Pancreas (tissue), 10 donors: ENCODE results near the gene TMEM176B. TPM values are rescaled to one million over a fixed set of nuclear protein-coding genes. Genes with fewer than 3 reads are reported as not detected.

Experiments used
- ATAC-seq, 4 donors: fragments of 200-7000 bp; cut with Tn5 transposase; one replicate each; pipeline versions ENCODE4 v1.8.0 to v1.9.1; 2020; ENCODE audit warnings: mild to moderate bottlenecking in 4 of 4, moderate library complexity in 4 of 4
- DNase-seq, 6 donors: peaks; one replicate each; pipeline ENCODE4 v3.0.0-alpha.2; 2020
- FAIRE-seq: peaks from 2 replicates; lab custom pipeline; 2012; peaks lifted over from hg19 to GRCh38; lab: Jason Lieb, UNC
- H3K27ac ChIP-seq, 4 donors: fragments of 200-600 bp; sonication (generic); 1 replicate in 3 of 4; 2 replicates in 1 of 4; pipeline versions ENCODE4 v1.5.0 to v1.8.0; 2020
- H3K27me3 ChIP-seq, 4 donors: fragments of 200-600 bp; one replicate each; pipeline ENCODE4 v1.8.0; 2021
- H3K36me3 ChIP-seq, 3 donors: fragments of 200-600 bp; sonication (generic) in 1 of 3; one replicate each; pipeline versions ENCODE4 v1.5.0 to v1.8.0; 2020 to 2021
- H3K4me1 ChIP-seq, 3 donors: fragments of 200-600 bp; one replicate each; pipeline ENCODE4 v1.8.0; 2021
- H3K4me3 ChIP-seq, 4 donors: fragments of 200-600 bp; sonication (generic) in 2 of 4; one replicate each; pipeline versions ENCODE4 v1.5.0 to v1.8.0; 2020 to 2021
- H3K9me3 ChIP-seq, 4 donors: fragments of 200-600 bp; one replicate each; pipeline ENCODE4 v1.8.0; 2021
- CTCF ChIP-seq, 4 donors: fragments of 200-600 bp; sonication (generic) in 3 of 4; IDR thresholded peaks; one replicate each; pipeline versions ENCODE4 v1.5.0 to v1.8.0; 2021; ENCODE audit warnings: antibody characterized with exemption in 4 of 4
- WGBS, 2 donors: extraction: QIAGEN DNeasy Blood & Tissue Kit; methylation state at CpG; one replicate each; pipeline ENCODE4 v1.1.7; 2013; 5-methylcytosine and 5-hydroxymethylcytosine counted together
- intact Hi-C, 3 donors: fragments of 100-400 bp; cut with DNase I; formaldehyde crosslinking; loops; one replicate each; pipeline versions ENCODE4 v1.11.1 to v1.14.2; 2022
- polyA plus RNA-seq, 2 donors: library from polyadenylated mRNA; stranded (reverse); fragments of 200-250 nt; gene quantifications; one replicate each; pipeline ENCODE4 v1.2.3, GENCODE V29; 2013
- total RNA-seq, 6 donors: library from RNA; stranded (reverse); fragmentation: NEBNext Ultra II Directional in 4 of 6; extraction: Animal tissue kit (Norgen Biotek cat#: 25700) in 4 of 6; gene quantifications; one replicate each; pipeline versions ENCODE4 v1.2.1 to v1.2.4, GENCODE V29; 2021 to 2023
- donor health status: healthy with polysubstance abuse.
- donor health status: DM: no; HTN: no; CAD: no; lungs with moderate emphysema.
- donor health status: DM: no; HTN: no; CAD: no.
- donor health status: control.
- donor health status: control.
- donor health status: Bipolar disorder and iron deficiency.
- donor health status: DM: yes; HTN: yes; CAD: no.
- donor health status: DM: no; HTN: no; CAD: no.
- donor health status: DM: no; HTN: no; CAD: no.
- donor health status: DM: yes; HTN: yes; CAD: no.

Gene TMEM176B
- total and polyA plus RNA-seq, 8 donors: 16.4 to 83.9 (median 30.5) TPM

DNA sequence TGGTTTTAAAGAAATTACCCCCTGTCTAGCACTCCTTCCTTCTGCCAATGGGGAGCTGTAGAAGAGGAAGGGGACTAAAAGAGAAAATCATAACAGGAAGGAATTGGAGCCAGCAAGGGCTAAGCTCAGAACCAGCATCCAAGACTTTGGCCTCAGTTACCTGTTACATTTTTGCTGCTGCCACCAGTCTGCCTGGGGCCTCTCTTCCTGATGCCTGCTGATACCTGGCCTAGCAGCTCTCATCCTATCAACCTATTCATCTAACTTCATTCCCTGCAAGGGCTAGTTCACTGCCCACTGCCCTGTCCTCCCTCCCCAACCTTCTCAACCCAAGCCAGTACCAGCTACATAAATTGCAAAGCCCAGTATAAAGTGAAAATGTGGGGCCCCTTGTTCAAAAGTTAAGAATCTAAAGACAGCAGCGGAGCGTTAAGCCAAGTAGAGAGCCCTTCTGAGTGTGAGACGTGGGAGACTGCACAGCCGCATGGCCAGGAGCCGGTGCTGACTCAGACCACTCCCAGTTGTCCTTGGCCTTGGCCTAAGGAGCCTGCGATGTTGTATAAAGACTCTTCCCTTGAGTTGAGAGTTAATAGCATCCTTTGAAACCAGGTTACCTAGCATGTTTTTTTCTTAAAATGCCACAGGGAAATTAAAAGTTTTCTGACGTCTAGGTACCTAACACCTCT, 38.9 kb upstream of the TMEM176B start:
- no peak overlapping the region for H3K4me3 ChIP-seq
- 50 to 62% methylated on average over 7 of the region's 7 CpGs for WGBS, 2 donors
- DNase-seq: no peak
- H3K27me3 ChIP-seq: no peaks in the 10 kb centered on the region
- H3K27ac ChIP-seq: no peak overlapping the region
- intact Hi-C loops: no loop called here
- H3K9me3 ChIP-seq: no peaks in the 10 kb centered on the region
- ATAC-seq: no peak
- TF ChIP-seq CTCF (IDR thresholded peaks at IDR 0.05): no peak
- no peak for FAIRE-seq
- no peaks in the 10 kb centered on the region for H3K36me3 ChIP-seq
- H3K4me1 ChIP-seq: no peaks in the 10 kb centered on the region

DNA sequence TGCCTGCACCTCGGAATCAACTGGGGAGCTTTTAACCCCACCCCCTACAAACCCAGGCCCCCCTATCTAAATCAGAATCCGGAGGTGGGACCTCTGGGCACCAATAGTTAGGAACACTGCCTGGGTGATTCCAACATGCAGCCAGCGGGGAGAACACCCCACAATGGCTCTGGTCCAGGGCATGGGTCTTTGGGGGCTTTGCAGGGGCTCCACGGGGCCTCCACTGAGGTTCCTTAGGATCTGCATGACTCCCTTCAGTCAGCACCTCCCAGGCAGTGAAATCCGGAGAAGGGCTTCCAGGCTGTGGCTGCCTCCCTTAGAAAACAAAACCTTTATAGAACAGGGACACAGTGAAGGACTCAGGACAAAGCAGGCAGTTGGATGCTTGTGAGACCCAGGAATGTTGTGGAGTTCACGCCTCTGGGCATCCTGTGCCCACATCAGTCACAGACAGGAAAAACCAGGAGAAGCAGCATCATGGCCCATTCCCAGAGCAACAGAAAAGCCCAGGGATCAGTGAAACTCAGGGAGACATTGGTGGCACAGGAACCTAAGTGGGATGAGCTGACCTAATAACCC, 35.6 kb upstream of the TMEM176B start:
- DNase-seq (no peak), FAIRE-seq (no peak), ATAC-seq (no peak)
- no peaks in the 10 kb centered on the region for H3K4me1 ChIP-seq
- H3K9me3 ChIP-seq: no peaks in the 10 kb centered on the region
- 53 to 64% methylated on average over 6 of the region's 6 CpGs for WGBS, 2 donors
- H3K36me3 ChIP-seq: no peaks in the 10 kb centered on the region
- H3K27me3 ChIP-seq: peaks cover 0 to 3% (median 0%) of the 10 kb centered on the region in 4 donors
- H3K27ac ChIP-seq: no peak overlapping the region
- intact Hi-C loops: no loop called here
- H3K4me3 ChIP-seq: no peak overlapping the region
- TF ChIP-seq CTCF (IDR thresholded peaks at IDR 0.05): no peak

DNA sequence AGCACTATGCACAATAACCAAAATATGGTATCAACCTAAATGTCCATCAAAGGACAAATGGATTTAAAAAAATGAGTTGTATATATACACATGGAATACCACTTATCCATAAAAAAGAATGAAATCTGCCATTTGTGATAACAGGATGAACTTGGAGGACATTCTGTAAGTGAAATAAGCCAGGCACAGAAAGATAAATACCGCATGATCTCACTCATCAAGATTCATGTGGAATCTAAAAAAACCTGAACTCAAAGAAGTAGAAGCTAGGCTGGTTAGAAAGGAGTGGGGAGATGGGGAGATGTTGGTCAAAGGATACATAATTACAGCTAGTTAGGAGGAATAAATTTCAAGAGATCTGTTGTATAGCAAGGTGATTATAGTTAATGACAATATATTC, 34.9 kb upstream of the TMEM176B start:
- H3K4me3 ChIP-seq: no peak overlapping the region
- FAIRE-seq: no peak

GRCh38 chr7:150831851-150832250, 31.7 kb upstream of the TMEM176B start:
- H3K27me3 ChIP-seq: peaks cover 0 to 3% (median 0%) of the 10 kb centered on the region in 4 donors
- no peaks in the 10 kb centered on the region for H3K4me1 ChIP-seq
- no peaks in the 10 kb centered on the region for H3K9me3 ChIP-seq
- ATAC-seq: no peak
- intact Hi-C loops: no loop called here
- H3K36me3 ChIP-seq: no peaks in the 10 kb centered on the region
- 59 to 65% methylated on average over 1 of the region's 1 CpG for WGBS, 2 donors
- DNase-seq: no peak
- H3K4me3 ChIP-seq: no peak overlapping the region
- no peak for TF ChIP-seq CTCF (IDR thresholded peaks at IDR 0.05)
- no peak for FAIRE-seq
- no peak overlapping the region for H3K27ac ChIP-seq

More for the DNA sequence above, 34.9 kb upstream of the TMEM176B start:
- H3K36me3 ChIP-seq: no peaks in the 10 kb centered on the region
- WGBS, 2 donors: 57 to 71% methylated on average over 1 of the region's 1 CpG
- TF ChIP-seq CTCF (IDR thresholded peaks at IDR 0.05): no peak
- H3K4me1 ChIP-seq: no peaks in the 10 kb centered on the region
- DNase-seq (no peak), ATAC-seq (no peak)
- peaks cover 0 to 3% (median 0%) of the 10 kb centered on the region in 4 donors for H3K27me3 ChIP-seq
- H3K27ac ChIP-seq: no peak overlapping the region
- intact Hi-C loops: no loop called here
- no peaks in the 10 kb centered on the region for H3K9me3 ChIP-seq

- H3K4me1 ChIP-seq: no peaks in the 10 kb centered on the region
- TF ChIP-seq CTCF (IDR thresholded peaks at IDR 0.05): no peak
- ATAC-seq (no peak), DNase-seq (no peak), FAIRE-seq (no peak)
- no peaks in the 10 kb centered on the region for H3K9me3 ChIP-seq
- intact Hi-C loops: no loop called here
- H3K4me3 ChIP-seq: no peak overlapping the region
- no peaks in the 10 kb centered on the region for H3K36me3 ChIP-seq
- H3K27ac ChIP-seq: no peak overlapping the region
- H3K27me3 ChIP-seq: peaks cover 0 to 3% (median 0%) of the 10 kb centered on the region in 4 donors
- WGBS, 2 donors: 37 to 84% methylated on average over 1 of the region's 1 CpG
Observed at GRCh38 chr7:150830937-150831336, 30.8 kb upstream of the TMEM176B start.
